Measurements from ENCODE around the gene SYTL2. TPM values are rescaled to one million over a fixed set of nuclear protein-coding genes. Genes with fewer than 3 reads are reported as not detected.
"Not testable (repeated sequence)": the region's sequence is repeated elsewhere in the genome, so short reads cannot be mapped to it uniquely, and the experiment has no call there.

SYTL2 gene
- total and polyA plus RNA-seq, 4 donors = 29.2 to 57.4 (median 48.5) TPM

- no peak overlapping the region for H3K27ac ChIP-seq (ENCODE audit: low read depth in 1 of 2, low read length in 2 of 2)
- WGBS, 2 donors = 95 to 99% methylated on average over 2 of the region's 2 CpGs
- H3K4me1 ChIP-seq (ENCODE audit: control insufficient read depth in 1 of 2, insufficient read depth in 2 of 2, low read length in 2 of 2) = peaks cover 0 to 2% of the 10 kb centered on the region in 2 donors
- intact Hi-C loops (cut with DNase I) = no loop called here
- no peak for ATAC-seq (ENCODE audit: low FRiP score)
- H3K9me3 ChIP-seq (ENCODE audit: control insufficient read depth, low read length) = no peaks in the 10 kb centered on the region
- H3K27me3 ChIP-seq (ENCODE audit: control insufficient read depth in 1 of 2, insufficient read depth in 2 of 2, low read length in 1 of 2) = no peaks in the 10 kb centered on the region
- H3K36me3 ChIP-seq (ENCODE audit: control insufficient read depth in 1 of 2, insufficient read depth in 2 of 2, low read length in 1 of 2) = no peaks in the 10 kb centered on the region
- no peak overlapping the region for H3K4me3 ChIP-seq (ENCODE audit: low read length in 2 of 2)
- no peak for DNase-seq
Observed at GRCh38 chr11:85848556-85848955, 37.6 kb upstream of the SYTL2 start.

- no peaks in the 10 kb centered on the region for H3K27me3 ChIP-seq (ENCODE audit: control insufficient read depth in 1 of 2, insufficient read depth in 2 of 2, low read length in 1 of 2)
- no peak for DNase-seq
- no peak for ATAC-seq (ENCODE audit: low FRiP score)
- no peaks in the 10 kb centered on the region for H3K9me3 ChIP-seq (ENCODE audit: control insufficient read depth, low read length)
- intact Hi-C loops (cut with DNase I) = no loop called here
- WGBS, 2 donors = 81 to 83% methylated on average over 3 of the region's 3 CpGs
- H3K27ac ChIP-seq (ENCODE audit: low read depth in 1 of 2, low read length in 2 of 2) = no peak overlapping the region
- H3K4me1 ChIP-seq (ENCODE audit: control insufficient read depth in 1 of 2, insufficient read depth in 2 of 2, low read length in 2 of 2) = peaks cover 0 to 2% of the 10 kb centered on the region in 2 donors
- no peak overlapping the region for H3K4me3 ChIP-seq (ENCODE audit: low read length in 2 of 2)
- no peaks in the 10 kb centered on the region for H3K36me3 ChIP-seq (ENCODE audit: control insufficient read depth in 1 of 2, insufficient read depth in 2 of 2, low read length in 1 of 2)
Observed at GRCh38 chr11:85848006-85848405, 37.1 kb upstream of the SYTL2 start.

GRCh38 chr11:85847436-85847835 lies 36.5 kb upstream of the SYTL2 start:
- H3K4me3 ChIP-seq (ENCODE audit: low read length in 2 of 2) = no peak overlapping the region
- no peaks in the 10 kb centered on the region for H3K36me3 ChIP-seq (ENCODE audit: control insufficient read depth in 1 of 2, insufficient read depth in 2 of 2, low read length in 1 of 2)
- H3K27me3 ChIP-seq (ENCODE audit: control insufficient read depth in 1 of 2, insufficient read depth in 2 of 2, low read length in 1 of 2) = no peaks in the 10 kb centered on the region
- H3K9me3 ChIP-seq (ENCODE audit: control insufficient read depth, low read length) = no peaks in the 10 kb centered on the region
- peaks cover 0 to 2% of the 10 kb centered on the region in 2 donors for H3K4me1 ChIP-seq (ENCODE audit: control insufficient read depth in 1 of 2, insufficient read depth in 2 of 2, low read length in 2 of 2)
- intact Hi-C loops (cut with DNase I) = no loop called here
- H3K27ac ChIP-seq (ENCODE audit: low read depth in 1 of 2, low read length in 2 of 2) = no peak overlapping the region
- DNase-seq = no peak
- ATAC-seq (ENCODE audit: low FRiP score) = no peak

GRCh38 chr11:85845124-85845631 lies 34.2 kb upstream of the SYTL2 start:
- Histone ChIP-seq H3K9me3 (ENCODE audit: control insufficient read depth, low read length) (no peaks in the 10 kb centered on the region), H3K27me3 (ENCODE audit: control insufficient read depth in 1 of 2, insufficient read depth in 2 of 2, low read length in 1 of 2) (no peaks in the 10 kb centered on the region), H3K4me1 (ENCODE audit: control insufficient read depth in 1 of 2, insufficient read depth in 2 of 2, low read length in 2 of 2) (peaks cover 0 to 2% of the 10 kb centered on the region in 2 donors), H3K4me3 (ENCODE audit: low read length in 2 of 2) (no peak overlapping the region), H3K27ac (ENCODE audit: low read depth in 1 of 2, low read length in 2 of 2) (no peak overlapping the region), H3K36me3 (ENCODE audit: control insufficient read depth in 1 of 2, insufficient read depth in 2 of 2, low read length in 1 of 2) (no peaks in the 10 kb centered on the region)
- no peak for ATAC-seq (ENCODE audit: low FRiP score)
- DNase-seq = no peak
- intact Hi-C loops (cut with DNase I) = no loop called here
- WGBS, 2 donors = 97 to 100% methylated on average over 1 of the region's 1 CpG

GRCh38 chr11:85844439-85845123 lies 33.6 kb upstream of the SYTL2 start:
- Histone ChIP-seq H3K27me3 (ENCODE audit: control insufficient read depth in 1 of 2, insufficient read depth in 2 of 2, low read length in 1 of 2) (no peaks in the 10 kb centered on the region), H3K9me3 (ENCODE audit: control insufficient read depth, low read length) (no peaks in the 10 kb centered on the region), H3K27ac (ENCODE audit: low read depth in 1 of 2, low read length in 2 of 2) (no peak overlapping the region), H3K36me3 (ENCODE audit: control insufficient read depth in 1 of 2, insufficient read depth in 2 of 2, low read length in 1 of 2) (no peaks in the 10 kb centered on the region), H3K4me3 (ENCODE audit: low read length in 2 of 2) (no peak overlapping the region), H3K4me1 (ENCODE audit: control insufficient read depth in 1 of 2, insufficient read depth in 2 of 2, low read length in 2 of 2) (peaks cover 0 to 2% of the 10 kb centered on the region in 2 donors)
- intact Hi-C loops (cut with DNase I) = no loop called here
- WGBS, 2 donors = 59 to 74% methylated on average over 2 of the region's 2 CpGs
- DNase-seq (no peak), ATAC-seq (ENCODE audit: low FRiP score) (no peak)

GRCh38 chr11:85843929-85844328 lies 33.0 kb upstream of the SYTL2 start:
- H3K36me3 ChIP-seq (ENCODE audit: control insufficient read depth in 1 of 2, insufficient read depth in 2 of 2, low read length in 1 of 2) = no peaks in the 10 kb centered on the region
- no peaks in the 10 kb centered on the region for H3K9me3 ChIP-seq (ENCODE audit: control insufficient read depth, low read length)
- ATAC-seq (ENCODE audit: low FRiP score) = no peak
- 86 to 91% methylated on average over 3 of the region's 3 CpGs for WGBS, 2 donors
- H3K4me3 ChIP-seq (ENCODE audit: low read length in 2 of 2) = no peak overlapping the region
- no peak overlapping the region for H3K27ac ChIP-seq (ENCODE audit: low read depth in 1 of 2, low read length in 2 of 2)
- H3K27me3 ChIP-seq (ENCODE audit: control insufficient read depth in 1 of 2, insufficient read depth in 2 of 2, low read length in 1 of 2) = no peaks in the 10 kb centered on the region
- intact Hi-C loops (cut with DNase I) = no loop called here
- DNase-seq = no peak
- H3K4me1 ChIP-seq (ENCODE audit: control insufficient read depth in 1 of 2, insufficient read depth in 2 of 2, low read length in 2 of 2) = peaks cover 0 to 2% of the 10 kb centered on the region in 2 donors

- intact Hi-C loops (cut with DNase I); H3K4me3 ChIP-seq (ENCODE audit: low read length in 2 of 2); H3K36me3 ChIP-seq (ENCODE audit: control insufficient read depth in 1 of 2, insufficient read depth in 2 of 2, low read length in 1 of 2); H3K9me3 ChIP-seq (ENCODE audit: control insufficient read depth, low read length); H3K4me1 ChIP-seq (ENCODE audit: control insufficient read depth in 1 of 2, insufficient read depth in 2 of 2, low read length in 2 of 2); DNase-seq; H3K27me3 ChIP-seq (ENCODE audit: control insufficient read depth in 1 of 2, insufficient read depth in 2 of 2, low read length in 1 of 2); H3K27ac ChIP-seq (ENCODE audit: low read depth in 1 of 2, low read length in 2 of 2); ATAC-seq (ENCODE audit: low FRiP score): not testable (repeated sequence)
Observed at GRCh38 chr11:85840932-85841331, 30.0 kb upstream of the SYTL2 start.

- no peak overlapping the region for H3K27ac ChIP-seq (ENCODE audit: low read depth in 1 of 2, low read length in 2 of 2)
- intact Hi-C loops (cut with DNase I) = loop anchor here in 1 of 2 donors (10.0 kb wide), 1 partner anchor 241 kb away; no protein-coding TSS in a partner anchor
- 78 to 82% methylated on average over 3 of the region's 3 CpGs for WGBS, 2 donors
- H3K4me3 ChIP-seq (ENCODE audit: low read length in 2 of 2) = no peak overlapping the region
- H3K27me3 ChIP-seq (ENCODE audit: control insufficient read depth in 1 of 2, insufficient read depth in 2 of 2, low read length in 1 of 2) = no peaks in the 10 kb centered on the region
- no peaks in the 10 kb centered on the region for H3K36me3 ChIP-seq (ENCODE audit: control insufficient read depth in 1 of 2, insufficient read depth in 2 of 2, low read length in 1 of 2)
- ATAC-seq (ENCODE audit: low FRiP score) (no peak), DNase-seq (no peak)
- H3K4me1 ChIP-seq (ENCODE audit: control insufficient read depth in 1 of 2, insufficient read depth in 2 of 2, low read length in 2 of 2) = no peaks in the 10 kb centered on the region
- H3K9me3 ChIP-seq (ENCODE audit: control insufficient read depth, low read length) = no peaks in the 10 kb centered on the region
Observed at GRCh38 chr11:85835729-85836128, 24.8 kb upstream of the SYTL2 start.

- H3K36me3 ChIP-seq (ENCODE audit: control insufficient read depth in 1 of 2, insufficient read depth in 2 of 2, low read length in 1 of 2) = no peaks in the 10 kb centered on the region
- 97 to 98% methylated on average over 1 of the region's 1 CpG for WGBS, 2 donors
- H3K4me1 ChIP-seq (ENCODE audit: control insufficient read depth in 1 of 2, insufficient read depth in 2 of 2, low read length in 2 of 2) = no peaks in the 10 kb centered on the region
- DNase-seq (no peak), ATAC-seq (ENCODE audit: low FRiP score) (no peak)
- no peak overlapping the region for H3K27ac ChIP-seq (ENCODE audit: low read depth in 1 of 2, low read length in 2 of 2)
- H3K4me3 ChIP-seq (ENCODE audit: low read length in 2 of 2) = no peak overlapping the region
- intact Hi-C loops (cut with DNase I) = loop anchor here in 1 of 2 donors (10.0 kb wide), 1 partner anchor 240 kb away; no protein-coding TSS in a partner anchor
- H3K9me3 ChIP-seq (ENCODE audit: control insufficient read depth, low read length) = no peaks in the 10 kb centered on the region
- H3K27me3 ChIP-seq (ENCODE audit: control insufficient read depth in 1 of 2, insufficient read depth in 2 of 2, low read length in 1 of 2) = no peaks in the 10 kb centered on the region
Observed at GRCh38 chr11:85835263-85835662, 24.3 kb upstream of the SYTL2 start.

Data from aorta (tissue), 5 donors.